Posterior cingulate gyrus (tissue), 11 donors: ENCODE measurements around the gene IFFO2.

Experiments used
- DNase-seq, 10 donors: peaks; one replicate each; pipeline versions ENCODE4 v3.0.0 to v3.0.0-alpha.2; 2020 to 2021; ENCODE audit warnings: mixed read lengths in 3 of 10
- intact Hi-C: fragments of 100-400 bp; cut with DNase I; formaldehyde crosslinking; loops from one replicate; pipeline ENCODE4 v1.15.1; 2023

The IFFO2 gene

DNA sequence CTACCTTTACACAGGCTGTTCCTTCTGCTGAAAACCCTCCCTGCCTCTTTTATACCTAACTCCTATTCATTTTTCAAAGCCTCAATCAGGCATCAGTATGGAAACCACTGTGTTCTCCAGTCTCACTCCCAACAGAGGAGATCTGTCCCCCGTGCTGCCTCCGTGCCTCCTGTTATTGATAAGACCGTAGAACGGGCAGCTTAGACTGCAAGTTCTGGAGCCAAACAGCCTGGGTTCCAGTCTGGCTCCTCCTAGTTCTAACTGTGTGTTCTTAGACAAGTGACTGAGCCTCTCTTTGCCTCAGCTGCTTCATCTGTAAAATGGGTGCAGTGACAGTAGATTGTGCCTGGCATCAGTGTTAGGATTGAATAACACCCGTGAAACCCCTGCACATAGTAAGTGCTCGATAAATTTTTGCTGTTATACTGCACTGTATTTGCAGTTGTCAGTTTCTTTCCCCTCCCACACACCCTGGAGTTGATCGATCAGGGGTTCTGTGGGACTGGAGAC is 17.0 kb upstream of the IFFO2 start:
- intact Hi-C loops, result loop anchor here (5.0 kb wide), 1 partner anchor 61 kb away; no protein-coding TSS in a partner anchor
- no peak for DNase-seq

DNA sequence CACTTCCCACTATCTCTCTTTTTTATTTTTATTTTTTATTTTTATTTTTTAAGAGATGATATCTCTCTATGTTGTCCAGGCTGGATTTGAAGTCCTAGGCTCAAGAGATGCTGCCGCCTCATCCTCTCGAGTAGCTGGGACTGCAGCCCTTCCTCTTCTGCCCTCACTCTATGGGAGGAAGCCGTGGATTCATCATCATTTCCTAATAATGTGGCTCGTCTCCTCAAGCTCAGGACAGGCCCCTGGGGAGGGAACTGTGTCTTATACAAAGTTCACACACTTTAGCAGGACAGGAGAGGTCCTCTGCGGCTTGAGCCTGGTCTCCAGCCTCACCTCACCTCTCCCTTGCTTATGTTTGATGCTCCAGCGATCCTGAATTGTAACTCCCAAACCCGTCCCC is 16.5 kb upstream of the IFFO2 start:
- intact Hi-C loops, result loop anchor here (5.0 kb wide), 1 partner anchor 61 kb away; no protein-coding TSS in a partner anchor
- no peak for DNase-seq

GRCh38 chr1:18972531-18972930 is 16.1 kb upstream of the IFFO2 start:
- intact Hi-C loops, result loop anchor here (5.0 kb wide), 1 partner anchor 60 kb away; no protein-coding TSS in a partner anchor
- no peak for DNase-seq

DNA sequence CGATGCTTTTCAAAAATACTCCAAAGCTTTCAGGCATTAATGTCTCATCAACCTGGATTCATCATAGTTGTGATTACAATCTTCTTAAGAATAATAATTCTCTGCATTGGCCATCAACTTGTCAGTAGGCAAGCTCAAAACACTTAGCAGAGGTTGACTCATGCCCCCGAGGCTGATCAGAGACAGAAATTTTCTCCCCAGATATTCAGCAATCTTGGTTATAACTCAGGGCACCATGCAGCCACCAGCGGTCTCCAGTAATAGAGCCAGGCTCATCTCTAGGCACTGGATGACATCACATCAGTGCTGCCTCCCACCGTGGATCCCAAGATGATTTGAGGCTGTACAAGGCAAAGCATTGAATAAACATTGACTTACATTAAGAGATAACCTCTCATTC is 14.3 kb upstream of the IFFO2 start:
- intact Hi-C loops, result loop anchor here (5.0 kb wide), 1 partner anchor 58 kb away; no protein-coding TSS in a partner anchor
- no peak for DNase-seq

DNA sequence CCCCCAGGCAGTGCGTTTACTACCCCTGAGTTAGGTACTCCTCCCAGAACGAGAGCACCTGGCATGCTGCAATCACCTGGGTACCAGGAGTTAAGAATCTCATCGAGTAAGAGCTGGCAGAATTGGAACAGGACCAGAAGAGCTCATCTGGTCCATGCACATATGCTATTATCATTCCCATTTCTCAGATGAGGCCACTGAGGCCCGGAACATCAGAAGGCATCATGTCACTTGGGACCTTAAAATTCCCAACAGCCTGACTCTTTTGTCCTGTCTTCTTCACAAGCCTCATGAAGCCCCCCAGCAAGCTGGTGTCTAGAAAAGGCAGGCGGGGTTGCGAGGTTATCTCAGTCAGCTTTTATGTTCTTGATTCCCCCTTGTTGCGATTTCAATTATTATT is 13.9 kb upstream of the IFFO2 start:
- DNase-seq, result no peak
- intact Hi-C loops, result loop anchor here (5.0 kb wide), 1 partner anchor 58 kb away; no protein-coding TSS in a partner anchor

DNA sequence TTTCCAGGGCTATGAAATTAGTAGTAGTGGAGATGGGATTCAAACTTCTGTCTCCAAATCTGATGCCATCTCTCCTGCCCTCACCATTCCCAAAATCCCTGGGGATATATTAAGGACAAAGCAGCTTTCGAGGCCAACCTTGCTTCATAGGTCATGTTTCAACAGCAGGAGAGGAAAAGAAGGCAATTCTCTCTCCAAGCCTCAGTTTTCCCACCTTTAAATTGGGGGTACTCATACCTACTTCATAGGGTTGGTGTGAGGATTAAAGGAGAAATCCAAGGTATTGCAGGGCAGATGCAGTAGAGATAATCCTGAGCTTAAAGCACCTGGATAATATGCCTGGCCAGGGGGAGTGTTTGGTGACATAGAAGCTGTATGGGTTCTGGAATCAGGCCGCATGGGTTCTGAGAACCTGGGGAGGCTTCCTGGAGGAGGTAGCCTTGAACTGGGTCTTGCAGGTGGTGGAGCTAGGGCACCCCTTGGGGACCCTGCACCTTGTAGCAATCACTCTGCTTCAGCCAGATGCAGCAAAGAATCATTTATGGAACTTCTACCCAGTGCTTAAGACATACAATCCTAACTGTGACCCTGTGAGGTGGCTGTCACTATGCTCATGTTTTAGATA is 10.7 kb upstream of the IFFO2 start:
- DNase-seq, result no peak
- intact Hi-C loops, result no loop called here

- DNase-seq, result peak in 2 of 10 donors; percentile 12 to 51
- intact Hi-C loops, result no loop called here
Measured at GRCh38 chr1:18965206-18966173, 9.0 kb upstream of the IFFO2 start.

GRCh38 chr1:18963968-18964367 is 7.5 kb upstream of the IFFO2 start:
- intact Hi-C loops, result no loop called here
- DNase-seq, result peak in 1 of 10 donors; percentile 22

DNA sequence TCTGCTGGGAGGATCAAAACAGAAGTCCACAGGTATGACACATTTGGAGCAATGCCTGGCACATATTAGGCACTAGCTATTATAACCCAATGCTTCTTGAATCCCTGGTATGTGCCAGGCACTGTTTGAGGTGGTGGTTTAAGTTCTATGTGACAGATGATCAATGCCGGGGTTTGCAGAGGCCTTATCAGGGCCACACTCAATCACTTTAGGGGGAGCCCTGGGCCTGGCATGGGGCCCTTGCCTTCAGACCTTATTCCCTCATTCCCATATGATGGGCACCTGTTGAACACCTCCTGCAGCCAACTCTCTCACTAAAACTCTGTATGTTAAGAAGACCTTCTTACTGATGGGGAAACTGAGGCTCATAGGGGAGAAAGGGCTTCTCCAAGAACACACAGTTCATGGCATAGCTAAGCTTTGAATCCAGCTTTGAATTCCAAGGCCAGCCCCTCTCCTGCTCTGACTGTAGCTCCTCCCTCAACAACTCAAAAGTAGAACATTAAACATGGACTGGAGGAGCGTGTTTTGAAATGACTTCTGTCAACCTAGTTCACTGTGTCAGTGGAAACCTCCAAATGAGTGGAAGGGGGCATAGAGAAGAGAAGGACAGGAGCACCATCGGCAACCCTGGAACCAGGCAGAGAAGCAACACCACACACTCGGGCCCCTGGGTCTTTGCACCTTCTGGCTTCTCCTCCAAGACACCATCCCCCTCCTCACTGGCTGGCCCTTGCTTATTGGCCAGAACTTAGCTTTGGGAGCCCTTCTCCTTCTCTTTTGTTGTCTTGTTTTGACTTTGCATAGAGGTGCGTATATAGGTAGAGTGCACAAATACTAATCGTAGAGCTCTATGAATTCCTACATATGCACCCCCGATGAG is 6.6 kb upstream of the IFFO2 start:
- intact Hi-C loops, result no loop called here
- DNase-seq, result peak in 1 of 10 donors; percentile 49

DNA sequence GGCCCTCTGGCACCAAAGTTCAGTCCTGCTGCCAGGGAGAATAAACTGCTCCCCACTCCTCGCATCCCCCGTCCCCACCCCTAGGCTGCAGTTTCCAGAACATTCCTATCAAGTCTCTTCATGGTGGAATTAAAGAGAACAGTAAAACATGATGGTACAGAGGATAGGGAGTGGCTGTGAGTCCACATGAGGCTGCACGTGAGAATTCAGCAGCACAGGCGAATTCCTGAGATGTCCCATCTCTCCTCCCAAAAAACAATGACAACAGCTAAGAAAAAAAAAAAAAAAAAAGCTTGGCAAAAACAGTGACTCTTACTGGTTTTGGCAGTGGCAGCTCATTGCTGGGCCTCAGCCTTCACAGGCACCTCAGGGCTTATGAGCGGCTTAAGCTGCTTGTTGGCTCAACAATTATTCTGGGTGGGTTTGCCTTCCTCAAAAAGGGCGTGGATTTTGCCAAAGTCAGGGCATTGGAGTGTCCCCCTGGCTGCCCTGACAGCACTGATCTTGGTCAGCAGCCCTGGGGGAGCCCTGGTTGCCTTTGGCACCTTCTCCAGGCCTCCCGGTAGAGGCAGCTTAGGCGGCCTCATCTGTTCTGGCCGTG is 5.7 kb upstream of the IFFO2 start:
- intact Hi-C loops, result no loop called here
- peak in 1 of 10 donors; percentile 24 for DNase-seq

DNA sequence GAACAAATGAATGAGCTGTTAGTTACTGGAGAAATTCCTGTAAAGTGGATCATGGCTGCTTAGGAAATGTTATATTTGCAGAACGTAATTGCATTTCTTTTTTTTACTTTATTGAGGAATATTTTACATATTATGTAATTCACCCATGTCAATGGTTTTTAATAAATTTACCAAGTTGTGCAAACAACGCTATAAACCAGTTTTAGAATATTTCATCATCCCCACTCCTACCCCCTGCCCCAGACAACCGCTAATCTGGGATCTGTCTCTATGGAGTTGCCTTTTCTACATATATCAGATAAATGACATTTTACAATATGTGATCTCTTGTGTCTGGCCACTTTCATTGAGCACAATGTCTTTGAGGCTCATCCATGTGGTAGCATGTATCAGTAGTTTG is 4.3 kb upstream of the IFFO2 start:
- no peak for DNase-seq
- intact Hi-C loops, result no loop called here

DNA sequence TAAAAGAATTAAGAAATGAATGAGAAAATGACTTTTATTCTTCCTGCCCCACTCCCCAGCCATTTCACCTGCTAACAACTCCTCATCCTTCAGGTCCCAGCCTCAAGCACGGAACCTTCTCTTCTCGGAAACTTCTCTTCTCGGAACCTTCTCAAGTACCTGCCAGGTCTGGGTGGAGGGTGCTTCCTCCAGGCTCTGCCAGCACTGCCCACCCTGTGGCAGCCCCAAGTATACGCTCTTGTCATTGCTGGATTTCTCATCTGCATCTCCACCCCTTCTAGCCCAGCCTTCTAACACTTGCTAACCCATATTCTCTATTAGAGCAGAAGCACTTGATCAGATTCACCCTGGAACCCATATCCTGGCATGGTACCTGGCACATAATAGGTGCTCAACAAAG is 3.9 kb upstream of the IFFO2 start:
- DNase-seq, result peak in 1 of 10 donors; percentile 22
- intact Hi-C loops, result no loop called here

DNA sequence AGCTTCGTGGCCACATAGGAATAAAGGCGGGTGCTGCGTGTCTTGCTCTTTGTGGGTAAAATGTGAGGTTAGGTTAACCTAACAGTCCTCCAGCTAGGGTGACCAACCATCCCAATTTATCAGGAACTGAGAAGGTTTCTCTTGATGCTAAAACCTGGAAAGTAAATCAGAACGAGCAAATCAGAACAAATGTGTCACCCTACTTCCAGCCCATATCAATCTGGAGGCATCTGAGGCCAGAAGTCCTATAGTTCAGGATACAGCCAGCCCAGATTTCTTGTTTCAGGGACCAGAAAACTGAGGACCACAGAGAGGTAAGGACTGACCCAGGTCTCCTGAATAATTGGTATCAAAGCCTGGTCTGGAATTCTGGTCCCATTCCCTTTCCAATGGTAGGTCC is 3.1 kb upstream of the IFFO2 start:
- no peak for DNase-seq
- intact Hi-C loops, result loop anchor here (5.0 kb wide), 1 partner anchor 37 kb away; no protein-coding TSS in a partner anchor

DNA sequence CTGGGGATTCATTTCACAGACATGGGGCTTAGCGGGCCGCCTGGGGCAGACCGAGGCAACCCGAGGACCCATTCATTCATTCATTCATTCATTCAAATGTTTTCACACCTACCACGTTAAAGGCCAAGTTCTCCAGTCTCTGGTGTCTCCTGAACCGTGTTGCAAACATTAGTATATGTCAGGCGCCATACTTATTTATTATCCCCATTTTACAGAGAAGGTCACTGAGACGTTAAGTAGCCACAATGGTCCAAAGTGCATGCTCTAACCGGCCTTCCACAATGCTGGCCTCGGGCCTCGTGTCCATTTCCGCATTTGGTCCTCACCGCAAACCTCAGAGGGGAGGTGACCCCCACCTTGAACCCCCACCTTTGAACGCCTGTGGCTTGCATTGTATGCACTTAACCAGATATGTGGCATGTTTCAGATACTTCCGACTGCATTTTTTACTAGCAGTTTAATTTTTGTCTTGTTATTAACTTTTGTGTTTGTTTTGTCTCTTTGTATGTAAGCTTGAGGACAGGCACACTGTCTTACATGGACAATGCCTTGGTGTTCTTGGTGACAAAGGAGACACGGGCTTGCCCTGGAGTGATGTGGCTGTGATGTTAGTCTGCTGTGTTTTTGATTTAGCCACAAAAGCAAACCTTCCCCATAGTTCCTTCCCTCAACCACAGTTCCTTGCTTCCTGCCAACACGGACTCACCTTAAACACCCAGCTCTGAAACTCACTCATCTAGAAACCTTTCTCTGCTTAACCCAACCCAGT is 1.2 kb upstream of the IFFO2 start:
- intact Hi-C loops, result loop anchor here (5.0 kb wide), 1 partner anchor 35 kb away; no protein-coding TSS in a partner anchor

DNA sequence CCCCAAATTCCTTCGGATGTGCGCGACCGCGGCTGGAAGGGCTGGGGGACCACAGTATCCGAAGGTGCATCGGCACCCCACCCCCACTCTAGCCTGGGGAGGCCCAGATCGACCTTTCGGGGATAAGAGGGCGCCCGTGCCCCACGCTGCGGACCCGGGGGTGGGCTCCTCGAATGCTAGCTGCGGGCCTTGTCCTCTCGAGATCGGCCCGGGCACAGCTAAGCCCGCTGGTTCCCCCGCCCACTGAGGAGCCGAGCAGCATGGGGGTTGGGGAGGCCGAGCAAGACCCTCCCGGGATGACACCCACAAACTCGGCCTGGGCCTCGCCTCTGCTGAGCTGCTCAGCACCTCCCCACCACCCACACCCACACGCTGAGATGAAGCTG is 653 bp upstream of the IFFO2 start:
- DNase-seq, result peak in 5 of 10 donors; percentile 23 to 93 (median 85)
- intact Hi-C loops, result loop anchor here (5.0 kb wide), 1 partner anchor 35 kb away; no protein-coding TSS in a partner anchor

More for the DNA sequence above, 1.2 kb upstream of the IFFO2 start:
- DNase-seq, result peak in 4 of 10 donors; percentile 15 to 74 (median 57)

GRCh38 chr1:18955441-18956192 is 859 bp downstream of the IFFO2 start:
- DNase-seq, result peak in 4 of 10 donors; percentile 31 to 90 (median 86)
- intact Hi-C loops, result loop anchor here (5.0 kb wide), 1 partner anchor 33 kb away; no protein-coding TSS in a partner anchor

DNA sequence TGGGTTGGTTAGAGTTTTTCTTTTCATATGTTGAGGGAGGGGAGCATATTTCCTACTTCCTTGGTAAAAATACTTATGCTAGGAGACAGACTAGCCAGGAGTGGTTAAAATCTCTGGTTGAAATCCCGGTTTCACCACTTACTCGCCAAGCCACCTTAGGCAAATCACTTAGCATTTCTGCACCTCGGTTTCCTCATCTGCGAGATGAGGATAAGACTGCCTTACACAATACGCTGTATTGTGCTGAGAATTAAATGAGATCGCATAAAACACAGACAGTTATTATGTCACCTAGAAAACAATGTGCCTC is 1.4 kb downstream of the IFFO2 start:
- intact Hi-C loops, result loop anchor here (5.0 kb wide), 1 partner anchor 33 kb away; no protein-coding TSS in a partner anchor
- DNase-seq, result no peak
